ENCODE data around the gene EPB41L3.
A peak's percentile ranks its signal among the peaks of the same experiment; 100 is the strongest.

The EPB41L3 gene

DNA sequence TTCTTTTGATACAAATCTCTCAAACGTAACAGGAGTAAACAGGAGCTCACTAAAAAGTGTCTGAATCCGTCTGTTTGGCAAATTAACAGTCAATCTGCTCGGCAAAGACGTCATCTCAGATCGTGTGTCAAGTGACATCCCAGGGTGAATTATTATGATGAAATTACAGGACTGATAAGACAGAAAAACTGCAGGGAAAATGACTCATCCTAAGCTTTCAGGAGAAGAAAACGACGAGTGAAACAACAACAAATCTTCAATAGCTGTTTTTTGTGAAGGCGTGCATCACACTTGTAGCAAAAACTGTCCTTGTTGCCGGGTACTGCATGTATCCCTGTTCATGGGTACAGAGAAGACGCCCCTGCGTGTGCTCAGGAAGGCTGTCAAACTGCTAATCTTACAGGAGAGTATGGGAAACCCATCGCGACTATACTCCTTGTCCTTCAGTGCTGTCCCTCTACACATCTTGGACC, 24.9 kb downstream of the EPB41L3 start:
- ChIA-PET CTCF (interaction anchor here (1.2 to 1.6 kb wide), 2 partner anchors 9 to 17 kb away, joined by 4 read pairs; no protein-coding TSS in a partner anchor), POLR2A (interaction anchor here (0.6 to 1.2 kb wide), 2 partner anchors 111 to 225 kb away, joined by 3 read pairs; no protein-coding TSS in a partner anchor)
- Histone ChIP-seq H3K27ac (ENCODE audit: extremely low read depth, low read depth, low read length) (peak overlapping the region; percentile 43), H3K4me3 (ENCODE audit: low read depth, low read length) (peak overlapping the region; percentile 24), H3K9me3 (ENCODE audit: control insufficient read depth, insufficient read depth, low read depth, low read length) (no peaks in the 10 kb centered on the region), H3K4me1 (ENCODE audit: control insufficient read depth, insufficient read depth, low read length) (peaks cover 53% of the 10 kb centered on the region), H3K36me3 (ENCODE audit: control insufficient read depth in 2 of 2, insufficient read depth in 1 of 2, low read length in 2 of 2) (no peaks in the 10 kb centered on the region)
- no peak for TF ChIP-seq ZNF768 (tag by site-specific recombination; IDR thresholded peaks at IDR 0.05)
- TF ChIP-seq ZNF169 (tag by site-specific recombination; IDR thresholded peaks at IDR 0.05): no peak
- TF ChIP-seq ZNF561 (tag by site-specific recombination; IDR thresholded peaks at IDR 0.05; ENCODE audit: borderline replicate concordance): no peak
- TF ChIP-seq OVOL3 (tag by site-specific recombination; IDR thresholded peaks at IDR 0.05): peak; percentile 87
- no peak for TF ChIP-seq ZFP3 (tag by site-specific recombination; IDR thresholded peaks at IDR 0.05; ENCODE audit: low read depth)
- 0 out of 2 replicates have a peak, but pooled peaks have one; percentile 20 for TF ChIP-seq ZNF10 (tag by site-specific recombination; IDR thresholded peaks at IDR 0.05)
- TF ChIP-seq, protein P1, sequence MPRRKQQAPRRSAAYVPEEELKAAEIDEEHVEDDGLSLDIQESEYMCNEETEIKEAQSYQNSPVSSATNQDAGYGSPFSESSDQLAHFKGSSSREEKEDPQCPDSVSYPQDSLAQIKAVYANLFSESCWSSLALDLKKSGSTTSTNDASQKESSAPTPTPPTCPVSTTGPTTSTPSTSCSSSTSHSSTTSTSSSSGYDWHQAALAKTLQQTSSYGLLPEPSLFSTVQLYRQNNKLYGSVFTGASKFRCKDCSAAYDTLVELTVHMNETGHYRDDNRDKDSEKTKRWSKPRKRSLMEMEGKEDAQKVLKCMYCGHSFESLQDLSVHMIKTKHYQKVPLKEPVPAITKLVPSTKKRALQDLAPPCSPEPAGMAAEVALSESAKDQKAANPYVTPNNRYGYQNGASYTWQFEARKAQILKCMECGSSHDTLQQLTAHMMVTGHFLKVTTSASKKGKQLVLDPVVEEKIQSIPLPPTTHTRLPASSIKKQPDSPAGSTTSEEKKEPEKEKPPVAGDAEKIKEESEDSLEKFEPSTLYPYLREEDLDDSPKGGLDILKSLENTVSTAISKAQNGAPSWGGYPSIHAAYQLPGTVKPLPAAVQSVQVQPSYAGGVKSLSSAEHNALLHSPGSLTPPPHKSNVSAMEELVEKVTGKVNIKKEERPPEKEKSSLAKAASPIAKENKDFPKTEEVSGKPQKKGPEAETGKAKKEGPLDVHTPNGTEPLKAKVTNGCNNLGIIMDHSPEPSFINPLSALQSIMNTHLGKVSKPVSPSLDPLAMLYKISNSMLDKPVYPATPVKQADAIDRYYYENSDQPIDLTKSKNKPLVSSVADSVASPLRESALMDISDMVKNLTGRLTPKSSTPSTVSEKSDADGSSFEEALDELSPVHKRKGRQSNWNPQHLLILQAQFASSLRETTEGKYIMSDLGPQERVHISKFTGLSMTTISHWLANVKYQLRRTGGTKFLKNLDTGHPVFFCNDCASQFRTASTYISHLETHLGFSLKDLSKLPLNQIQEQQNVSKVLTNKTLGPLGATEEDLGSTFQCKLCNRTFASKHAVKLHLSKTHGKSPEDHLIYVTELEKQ (tag by site-specific recombination; IDR thresholded peaks at IDR 0.05; ENCODE audit: borderline replicate concordance): peak; percentile 96
- TF ChIP-seq, protein P2, sequence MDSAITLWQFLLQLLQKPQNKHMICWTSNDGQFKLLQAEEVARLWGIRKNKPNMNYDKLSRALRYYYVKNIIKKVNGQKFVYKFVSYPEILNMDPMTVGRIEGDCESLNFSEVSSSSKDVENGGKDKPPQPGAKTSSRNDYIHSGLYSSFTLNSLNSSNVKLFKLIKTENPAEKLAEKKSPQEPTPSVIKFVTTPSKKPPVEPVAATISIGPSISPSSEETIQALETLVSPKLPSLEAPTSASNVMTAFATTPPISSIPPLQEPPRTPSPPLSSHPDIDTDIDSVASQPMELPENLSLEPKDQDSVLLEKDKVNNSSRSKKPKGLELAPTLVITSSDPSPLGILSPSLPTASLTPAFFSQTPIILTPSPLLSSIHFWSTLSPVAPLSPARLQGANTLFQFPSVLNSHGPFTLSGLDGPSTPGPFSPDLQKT (IDR thresholded peaks at IDR 0.05; ENCODE audit: borderline replicate concordance, low read depth, low read length): no peak
- no peak for TF ChIP-seq ZNF155 (tag by site-specific recombination; IDR thresholded peaks at IDR 0.05)
- no peak for TF ChIP-seq ZNF677 (tag by site-specific recombination; IDR thresholded peaks at IDR 0.05)
- TF ChIP-seq ZFP69B (tag by site-specific recombination; IDR thresholded peaks at IDR 0.05): 0 out of 2 replicates have a peak, but pooled peaks have one; percentile 57
- peak; percentile 95 for TF ChIP-seq ZNF843 (tag by site-specific recombination; IDR thresholded peaks at IDR 0.05)
- TF ChIP-seq ZNF391 (tag by site-specific recombination; IDR thresholded peaks at IDR 0.05; ENCODE audit: borderline replicate concordance, low read depth): no peak; the same call in 1 of the 2 replicates
- TF ChIP-seq ZSCAN23 (tag by site-specific recombination; IDR thresholded peaks at IDR 0.05): 0 out of 2 replicates have a peak, but pooled peaks have one; percentile 42
- no peak for TF ChIP-seq ZNF701 (tag by site-specific recombination; IDR thresholded peaks at IDR 0.05)
- TF ChIP-seq, protein P3, sequence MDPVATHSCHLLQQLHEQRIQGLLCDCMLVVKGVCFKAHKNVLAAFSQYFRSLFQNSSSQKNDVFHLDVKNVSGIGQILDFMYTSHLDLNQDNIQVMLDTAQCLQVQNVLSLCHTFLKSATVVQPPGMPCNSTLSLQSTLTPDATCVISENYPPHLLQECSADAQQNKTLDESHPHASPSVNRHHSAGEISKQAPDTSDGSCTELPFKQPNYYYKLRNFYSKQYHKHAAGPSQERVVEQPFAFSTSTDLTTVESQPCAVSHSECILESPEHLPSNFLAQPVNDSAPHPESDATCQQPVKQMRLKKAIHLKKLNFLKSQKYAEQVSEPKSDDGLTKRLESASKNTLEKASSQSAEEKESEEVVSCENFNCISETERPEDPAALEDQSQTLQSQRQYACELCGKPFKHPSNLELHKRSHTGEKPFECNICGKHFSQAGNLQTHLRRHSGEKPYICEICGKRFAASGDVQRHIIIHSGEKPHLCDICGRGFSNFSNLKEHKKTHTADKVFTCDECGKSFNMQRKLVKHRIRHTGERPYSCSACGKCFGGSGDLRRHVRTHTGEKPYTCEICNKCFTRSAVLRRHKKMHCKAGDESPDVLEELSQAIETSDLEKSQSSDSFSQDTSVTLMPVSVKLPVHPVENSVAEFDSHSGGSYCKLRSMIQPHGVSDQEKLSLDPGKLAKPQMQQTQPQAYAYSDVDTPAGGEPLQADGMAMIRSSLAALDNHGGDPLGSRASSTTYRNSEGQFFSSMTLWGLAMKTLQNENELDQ (tag by site-specific recombination; IDR thresholded peaks at IDR 0.05; ENCODE audit: low read depth): no peak
- no peak for TF ChIP-seq ZNF239 (tag by site-specific recombination; IDR thresholded peaks at IDR 0.05)
- TF ChIP-seq ZNF624 (tag by site-specific recombination; IDR thresholded peaks at IDR 0.05): no peak
- TF ChIP-seq, protein P4, sequence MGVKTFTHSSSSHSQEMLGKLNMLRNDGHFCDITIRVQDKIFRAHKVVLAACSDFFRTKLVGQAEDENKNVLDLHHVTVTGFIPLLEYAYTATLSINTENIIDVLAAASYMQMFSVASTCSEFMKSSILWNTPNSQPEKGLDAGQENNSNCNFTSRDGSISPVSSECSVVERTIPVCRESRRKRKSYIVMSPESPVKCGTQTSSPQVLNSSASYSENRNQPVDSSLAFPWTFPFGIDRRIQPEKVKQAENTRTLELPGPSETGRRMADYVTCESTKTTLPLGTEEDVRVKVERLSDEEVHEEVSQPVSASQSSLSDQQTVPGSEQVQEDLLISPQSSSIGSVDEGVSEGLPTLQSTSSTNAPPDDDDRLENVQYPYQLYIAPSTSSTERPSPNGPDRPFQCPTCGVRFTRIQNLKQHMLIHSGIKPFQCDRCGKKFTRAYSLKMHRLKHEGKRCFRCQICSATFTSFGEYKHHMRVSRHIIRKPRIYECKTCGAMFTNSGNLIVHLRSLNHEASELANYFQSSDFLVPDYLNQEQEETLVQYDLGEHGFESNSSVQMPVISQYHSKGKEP (tag by site-specific recombination; IDR thresholded peaks at IDR 0.05): peak; percentile 71
- TF ChIP-seq WT1 (tag by site-specific recombination; IDR thresholded peaks at IDR 0.05): peak; percentile 82
- TF ChIP-seq ZNF394 (tag by site-specific recombination; IDR thresholded peaks at IDR 0.05; ENCODE audit: borderline replicate concordance): peak; percentile 62; the same call in 1 of the 2 replicates
- no peak for TF ChIP-seq ZNF350 (tag by site-specific recombination; IDR thresholded peaks at IDR 0.05)
- TF ChIP-seq, protein P5, sequence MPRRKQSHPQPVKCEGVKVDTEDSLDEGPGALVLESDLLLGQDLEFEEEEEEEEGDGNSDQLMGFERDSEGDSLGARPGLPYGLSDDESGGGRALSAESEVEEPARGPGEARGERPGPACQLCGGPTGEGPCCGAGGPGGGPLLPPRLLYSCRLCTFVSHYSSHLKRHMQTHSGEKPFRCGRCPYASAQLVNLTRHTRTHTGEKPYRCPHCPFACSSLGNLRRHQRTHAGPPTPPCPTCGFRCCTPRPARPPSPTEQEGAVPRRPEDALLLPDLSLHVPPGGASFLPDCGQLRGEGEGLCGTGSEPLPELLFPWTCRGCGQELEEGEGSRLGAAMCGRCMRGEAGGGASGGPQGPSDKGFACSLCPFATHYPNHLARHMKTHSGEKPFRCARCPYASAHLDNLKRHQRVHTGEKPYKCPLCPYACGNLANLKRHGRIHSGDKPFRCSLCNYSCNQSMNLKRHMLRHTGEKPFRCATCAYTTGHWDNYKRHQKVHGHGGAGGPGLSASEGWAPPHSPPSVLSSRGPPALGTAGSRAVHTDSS (tag by site-specific recombination; IDR thresholded peaks at IDR 0.05): no peak
- peak; percentile 94 for TF ChIP-seq OSR2 (tag by site-specific recombination; IDR thresholded peaks at IDR 0.05)
- TF ChIP-seq ZNF548 (tag by site-specific recombination; IDR thresholded peaks at IDR 0.05): no peak
- peak; percentile 96 for TF ChIP-seq ZXDB (tag by site-specific recombination; IDR thresholded peaks at IDR 0.05)
- no peak for TF ChIP-seq ZNF248 (tag by site-specific recombination; IDR thresholded peaks at IDR 0.05)
- TF ChIP-seq ZNF416 (tag by site-specific recombination; IDR thresholded peaks at IDR 0.05): no peak
- no peak for TF ChIP-seq HOXD13 (CRISPR knock-in tag; IDR thresholded peaks at IDR 0.05; ENCODE audit: borderline replicate concordance)
- TF ChIP-seq GLIS2 (tag by site-specific recombination; IDR thresholded peaks at IDR 0.05): 0 out of 2 replicates have a peak, but pooled peaks have one; percentile 20
